Activated B cell treated with CpG ODN at 0.5 μM for 24 hours (primary cell): Measurements from ENCODE around the gene WDR75. TPM values are rescaled to one million over a fixed set of nuclear protein-coding genes. Genes with fewer than 3 reads are reported as not detected.

Experiments used
- ATAC-seq: fragments of 200-7000 bp; cut with Tn5 transposase; one replicate; pipeline ENCODE4 v1.10.0; 2021; ENCODE audit warnings: low read depth, mild to moderate bottlenecking, moderate library complexity
- CTCF ChIA-PET: fragments of 350-600 bp; sonication (Branson Sonifier 250); formaldehyde crosslinking; loops from one replicate; lab custom pipeline; 2021; ENCODE audit warnings: antibody characterized with exemption; lab: Charles Lee
- POLR2A ChIA-PET: fragments of 350-600 bp; sonication (Branson Sonifier 250); formaldehyde crosslinking; loops from one replicate; lab custom pipeline; 2021; ENCODE audit warnings: antibody characterized with exemption; lab: Charles Lee
- DNase-seq: peaks from one replicate; pipeline ENCODE4 v3.0.0; 2022
- H3K27ac Mint-ChIP-seq: one replicate; pipeline ENCODE4 v1.8.0; 2020; ENCODE audit warnings: mixed read lengths
- H3K27me3 Mint-ChIP-seq: one replicate; pipeline ENCODE4 v1.8.0; 2021; ENCODE audit warnings: mixed read lengths
- H3K36me3 Mint-ChIP-seq: one replicate; pipeline ENCODE4 v1.8.0; 2021; ENCODE audit warnings: low read depth, mixed read lengths
- H3K4me1 Mint-ChIP-seq: one replicate; pipeline ENCODE4 v1.8.0; 2021; ENCODE audit warnings: mixed read lengths
- H3K4me3 Mint-ChIP-seq: one replicate; pipeline ENCODE4 v1.8.0; 2020; ENCODE audit warnings: mild to moderate bottlenecking, mixed read lengths
- H3K9me3 Mint-ChIP-seq: one replicate; pipeline ENCODE4 v1.8.0; 2020; ENCODE audit warnings: mixed read lengths
- intact Hi-C: fragments of 100-400 bp; cut with micrococcal nuclease; formaldehyde crosslinking; loops from one replicate; pipeline ENCODE4 v1.15.1; 2024
- total RNA-seq: library from RNA; stranded (reverse); gene quantifications from 2 replicates; pipeline ENCODE4 v1.2.3, GENCODE V29; 2022
- TF ChIP-seq, protein P1 (sequence below): fragments of 200-600 bp; IDR thresholded peaks from one replicate; pipeline ENCODE4 v1.8.0; 2022; ENCODE audit warnings: antibody characterized with exemption, mild to moderate bottlenecking

WDR75 gene
- total RNA-seq, 1 donor from 2014 or later: 61.2 TPM

DNA sequence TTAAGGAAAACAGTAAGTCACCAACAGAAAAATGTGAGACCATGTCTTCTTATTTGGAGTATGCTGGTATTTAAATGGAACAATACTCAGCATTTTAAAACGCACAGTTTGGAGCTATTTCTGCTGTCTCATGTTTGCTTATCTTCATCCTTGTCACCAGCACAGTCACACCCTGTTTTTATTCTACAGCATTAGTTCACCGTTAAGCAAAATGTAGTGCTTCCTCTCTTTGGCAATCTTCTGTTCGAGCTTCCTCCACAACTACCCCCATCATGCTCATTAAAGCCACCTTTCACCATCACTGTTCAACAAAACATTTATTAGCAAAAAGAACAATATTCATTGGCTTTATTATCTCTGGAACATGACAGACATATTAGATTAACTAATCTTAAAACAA is 75.3 kb downstream of the WDR75 start:
- CTCF ChIA-PET: no interaction called here
- no peak overlapping the region for H3K4me3 Mint-ChIP-seq

DNA sequence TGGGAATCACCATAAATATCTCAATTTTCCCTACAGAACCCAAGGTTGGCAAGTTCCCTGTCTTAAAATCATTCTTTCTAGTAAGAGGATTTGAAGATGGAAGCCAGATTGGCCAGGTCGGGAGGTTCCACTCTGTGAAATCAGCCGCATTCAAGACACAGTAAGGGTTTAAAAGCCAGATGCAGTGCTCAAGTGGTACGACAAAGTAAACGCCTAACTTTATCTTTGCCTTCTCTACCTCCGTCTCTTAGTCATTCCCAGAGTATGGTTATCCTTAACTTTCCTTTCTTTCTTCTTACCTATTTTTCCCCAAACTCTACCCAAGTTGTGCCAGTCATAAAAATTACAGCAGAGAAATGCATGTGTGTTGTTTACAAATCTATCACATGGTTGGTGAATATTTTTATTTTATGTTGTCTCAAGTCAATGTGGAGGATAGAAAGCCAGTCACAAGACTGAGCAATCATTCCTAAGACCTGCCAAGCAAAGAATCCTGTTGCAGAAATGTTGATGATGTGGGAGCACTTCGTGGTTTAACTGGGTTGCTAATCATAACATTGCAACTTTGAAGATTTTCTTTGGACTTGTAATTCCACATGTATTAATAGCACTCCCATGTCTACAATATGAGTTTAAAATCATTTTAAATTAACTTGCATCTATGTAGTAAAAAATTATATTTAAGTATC is 76.7 kb downstream of the WDR75 start:
- H3K4me1 Mint-ChIP-seq: no peaks in the 10 kb centered on the region
- no peak overlapping the region for H3K27ac Mint-ChIP-seq
- ATAC-seq (no peak), DNase-seq (no peak)
- peaks cover 5% of the 10 kb centered on the region for H3K27me3 Mint-ChIP-seq
- H3K9me3 Mint-ChIP-seq: no peaks in the 10 kb centered on the region
- ChIA-PET POLR2A (no interaction called here), CTCF (no interaction called here)
- intact Hi-C loops: no loop called here
- TF ChIP-seq, protein P1, sequence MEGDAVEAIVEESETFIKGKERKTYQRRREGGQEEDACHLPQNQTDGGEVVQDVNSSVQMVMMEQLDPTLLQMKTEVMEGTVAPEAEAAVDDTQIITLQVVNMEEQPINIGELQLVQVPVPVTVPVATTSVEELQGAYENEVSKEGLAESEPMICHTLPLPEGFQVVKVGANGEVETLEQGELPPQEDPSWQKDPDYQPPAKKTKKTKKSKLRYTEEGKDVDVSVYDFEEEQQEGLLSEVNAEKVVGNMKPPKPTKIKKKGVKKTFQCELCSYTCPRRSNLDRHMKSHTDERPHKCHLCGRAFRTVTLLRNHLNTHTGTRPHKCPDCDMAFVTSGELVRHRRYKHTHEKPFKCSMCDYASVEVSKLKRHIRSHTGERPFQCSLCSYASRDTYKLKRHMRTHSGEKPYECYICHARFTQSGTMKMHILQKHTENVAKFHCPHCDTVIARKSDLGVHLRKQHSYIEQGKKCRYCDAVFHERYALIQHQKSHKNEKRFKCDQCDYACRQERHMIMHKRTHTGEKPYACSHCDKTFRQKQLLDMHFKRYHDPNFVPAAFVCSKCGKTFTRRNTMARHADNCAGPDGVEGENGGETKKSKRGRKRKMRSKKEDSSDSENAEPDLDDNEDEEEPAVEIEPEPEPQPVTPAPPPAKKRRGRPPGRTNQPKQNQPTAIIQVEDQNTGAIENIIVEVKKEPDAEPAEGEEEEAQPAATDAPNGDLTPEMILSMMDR: no peak
- H3K4me3 Mint-ChIP-seq: no peak overlapping the region
- no peaks in the 10 kb centered on the region for H3K36me3 Mint-ChIP-seq

More for the DNA sequence above, 75.3 kb downstream of the WDR75 start:
- DNase-seq (no peak), ATAC-seq (no peak)
- H3K36me3 Mint-ChIP-seq: no peaks in the 10 kb centered on the region
- TF ChIP-seq, protein P1: no peak
- H3K27ac Mint-ChIP-seq: no peak overlapping the region
- H3K4me1 Mint-ChIP-seq: no peaks in the 10 kb centered on the region
- H3K9me3 Mint-ChIP-seq: no peaks in the 10 kb centered on the region
- intact Hi-C loops: no loop called here
- H3K27me3 Mint-ChIP-seq: peaks cover 5% of the 10 kb centered on the region
- POLR2A ChIA-PET: no interaction called here

DNA sequence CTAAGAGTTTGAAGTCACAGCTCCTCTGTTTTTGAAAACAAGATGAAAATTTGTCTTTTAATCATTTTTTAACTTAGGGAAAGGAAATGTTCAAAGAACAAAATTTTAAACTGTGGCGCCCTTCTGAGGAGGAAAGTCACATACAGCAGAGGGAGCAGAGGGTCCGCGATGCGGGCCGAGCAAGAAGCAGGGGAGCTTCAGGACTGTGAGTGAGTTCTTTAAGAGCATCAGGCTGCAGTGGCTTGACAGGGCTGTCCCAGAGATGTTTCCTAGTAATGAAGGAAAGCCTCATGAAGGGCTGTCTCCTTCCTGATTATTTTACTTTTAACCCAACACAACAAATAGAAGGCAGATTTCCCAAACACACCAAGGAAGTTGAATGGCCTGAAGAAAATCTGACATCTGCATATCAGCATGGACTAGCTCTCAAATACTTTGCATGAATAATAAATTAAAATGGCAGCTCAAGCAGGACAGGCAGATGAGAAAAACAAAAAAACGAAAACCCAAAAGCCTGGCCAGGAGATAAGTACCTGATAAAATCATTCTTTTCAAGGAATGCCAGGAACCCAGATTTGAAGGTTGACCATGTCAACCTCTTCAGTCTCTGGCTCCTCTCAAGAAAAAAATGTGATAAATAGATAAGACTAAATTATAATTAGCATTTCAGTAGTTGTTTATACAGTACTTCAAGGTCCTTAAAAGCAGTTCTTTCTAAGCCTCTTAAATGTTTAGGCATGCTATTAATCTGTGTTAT is 78.5 kb downstream of the WDR75 start:
- Mint-ChIP-seq H3K9me3 (no peaks in the 10 kb centered on the region), H3K36me3 (no peaks in the 10 kb centered on the region), H3K27ac (no peak overlapping the region), H3K4me3 (no peak overlapping the region), H3K4me1 (no peaks in the 10 kb centered on the region), H3K27me3 (peaks cover 2% of the 10 kb centered on the region)
- DNase-seq: no peak
- CTCF ChIA-PET: no interaction called here
- intact Hi-C loops: no loop called here
- TF ChIP-seq, protein P1: no peak
- ATAC-seq: no peak
- POLR2A ChIA-PET: no interaction called here

DNA sequence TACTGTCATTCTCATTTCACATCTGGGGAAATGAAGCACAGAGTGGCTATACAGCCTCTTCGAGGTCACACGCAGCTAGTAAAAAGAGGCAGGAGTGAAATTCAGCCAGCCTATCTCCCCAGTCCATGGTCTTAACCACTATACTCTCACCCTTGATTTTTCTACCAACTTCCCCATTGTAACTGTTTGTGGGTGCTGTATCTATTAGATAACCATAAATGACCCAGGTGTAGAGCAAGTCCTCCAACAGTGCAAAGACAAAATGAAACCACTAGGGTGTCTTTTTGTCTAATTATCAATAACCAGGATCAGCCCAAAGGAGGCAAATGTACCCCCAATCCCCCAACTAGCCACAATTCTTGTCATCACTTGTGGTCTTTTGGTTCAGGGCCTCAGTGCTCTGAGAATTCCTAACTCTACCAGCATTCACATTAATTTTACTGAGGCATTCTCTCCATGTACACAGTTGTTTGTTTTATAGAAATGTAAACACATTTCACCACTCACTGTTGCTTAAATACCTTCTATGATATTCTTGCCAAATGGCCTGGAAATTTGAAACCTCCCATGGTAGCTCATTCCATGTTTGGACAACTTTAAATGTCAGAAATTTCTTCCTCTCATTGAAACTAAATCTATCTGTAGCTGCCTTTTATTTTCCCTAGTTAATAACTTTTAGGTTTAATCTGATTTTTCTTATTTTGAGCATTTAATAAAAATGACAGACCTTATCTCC is 80.6 kb downstream of the WDR75 start:
- intact Hi-C loops: no loop called here
- TF ChIP-seq, protein P1: no peak
- ATAC-seq: no peak
- Mint-ChIP-seq H3K4me1 (no peaks in the 10 kb centered on the region), H3K36me3 (no peaks in the 10 kb centered on the region), H3K27ac (no peak overlapping the region), H3K9me3 (no peaks in the 10 kb centered on the region), H3K27me3 (peaks cover 4% of the 10 kb centered on the region), H3K4me3 (no peak overlapping the region)
- ChIA-PET POLR2A (no interaction called here), CTCF (no interaction called here)
- no peak for DNase-seq
